H9 (cell line): ENCODE results near the gene STOM. TPM values are rescaled to one million over a fixed set of nuclear protein-coding genes. Genes with fewer than 3 reads are reported as not detected.

Experiments
- DNase-seq: peaks from one replicate; pipeline ENCODE4 v3.0.0-alpha.2; 2017
- H2AFZ ChIP-seq: one replicate; pipeline ENCODE4 v1.6.1; 2013; ENCODE audit warnings: mild to moderate bottlenecking, low read length, control low read depth, moderate library complexity
- H2AK5ac ChIP-seq: 2 replicates; pipeline ENCODE4 v1.6.1; 2013; ENCODE audit warnings: low read length, control low read depth, mixed read lengths; ENCODE audit not compliant: insufficient read length
- H2BK120ac ChIP-seq: one replicate; pipeline ENCODE4 v1.6.1; 2013; ENCODE audit warnings: low read depth, mild to moderate bottlenecking, low read length, control low read depth, inconsistent platforms; ENCODE audit not compliant: poor library complexity, severe bottlenecking
- H2BK12ac ChIP-seq: 2 replicates; pipeline ENCODE4 v1.6.1; 2013; ENCODE audit warnings: low read length, control low read depth, mixed read lengths, low read depth; ENCODE audit not compliant: insufficient read length
- H2BK15ac ChIP-seq: 2 replicates; pipeline ENCODE4 v1.6.1; 2013; ENCODE audit warnings: low read depth, low read length, control low read depth
- H2BK20ac ChIP-seq: one replicate; pipeline ENCODE4 v1.6.1; 2013; ENCODE audit warnings: low read depth, mild to moderate bottlenecking, low read length, control low read depth, inconsistent platforms; ENCODE audit not compliant: poor library complexity, severe bottlenecking
- H2BK5ac ChIP-seq: 2 replicates; pipeline ENCODE4 v1.6.1; 2013; ENCODE audit warnings: low read length, control low read depth, mixed read lengths; ENCODE audit not compliant: insufficient read length
- H3K14ac ChIP-seq: 2 replicates; pipeline ENCODE4 v1.6.1; 2013; ENCODE audit warnings: low read length, control low read depth; ENCODE audit not compliant: insufficient read depth
- H3K18ac ChIP-seq: 2 replicates; pipeline ENCODE4 v1.6.1; 2013; ENCODE audit warnings: low read depth, mild to moderate bottlenecking, mixed read lengths, low read length, control low read depth; ENCODE audit not compliant: insufficient read length
- H3K23ac ChIP-seq: 2 replicates; pipeline ENCODE4 v1.6.1; 2013; ENCODE audit warnings: low read length, control low read depth, mixed read lengths, low read depth; ENCODE audit not compliant: insufficient read length
- H3K23me2 ChIP-seq: 2 replicates; pipeline ENCODE4 v1.6.1; 2013; ENCODE audit warnings: low read depth, mild to moderate bottlenecking, mixed read lengths, low read length, control low read depth; ENCODE audit not compliant: insufficient read length, poor library complexity, severe bottlenecking
- H3K27ac ChIP-seq: 2 replicates; pipeline ENCODE4 v1.5.1; 2013; ENCODE audit warnings: low read length, control low read depth, mixed read lengths, low read depth; ENCODE audit not compliant: insufficient read length
- H3K27me3 ChIP-seq: 2 replicates; pipeline ENCODE4 v1.6.1; 2013; ENCODE audit warnings: low read length, control low read depth, inconsistent platforms; ENCODE audit not compliant: insufficient read depth
- H3K4ac ChIP-seq: 2 replicates; pipeline ENCODE4 v1.6.1; 2013; ENCODE audit warnings: low read depth, mild to moderate bottlenecking, control low read depth, inconsistent platforms, low read length, moderate library complexity
- H3K4me1 ChIP-seq: 2 replicates; pipeline ENCODE4 v1.6.1; 2013; ENCODE audit warnings: low read length, control low read depth, inconsistent platforms; ENCODE audit not compliant: insufficient read depth
- H3K4me2 ChIP-seq: 2 replicates; pipeline ENCODE4 v1.6.1; 2013; ENCODE audit warnings: low read length, control low read depth, mixed read lengths; ENCODE audit not compliant: insufficient read length, insufficient read depth
- H3K56ac ChIP-seq: 2 replicates; pipeline ENCODE4 v1.6.1; 2013; ENCODE audit warnings: low read depth, mild to moderate bottlenecking, mixed read lengths, low read length, control low read depth; ENCODE audit not compliant: insufficient read length
- H3K79me1 ChIP-seq: 2 replicates; pipeline ENCODE4 v1.6.1; 2013; ENCODE audit warnings: low read depth, mild to moderate bottlenecking, moderate library complexity, low read length, control low read depth, inconsistent platforms; ENCODE audit not compliant: insufficient read depth, poor library complexity, severe bottlenecking
- H3K79me2 ChIP-seq: 2 replicates; pipeline ENCODE4 v1.6.1; 2013; ENCODE audit warnings: low read length, control low read depth, inconsistent platforms; ENCODE audit not compliant: insufficient read depth
- H3K9ac ChIP-seq: 2 replicates; pipeline ENCODE4 v1.6.1; 2013; ENCODE audit warnings: low read length, control low read depth, mixed read lengths; ENCODE audit not compliant: insufficient read length; ENCODE audit errors: extremely low read depth
- H3K9me3 ChIP-seq: one replicate; pipeline ENCODE4 v1.6.1; 2013; ENCODE audit warnings: low read depth, low read length, inconsistent platforms; ENCODE audit not compliant: control insufficient read depth
- H3T11ph ChIP-seq: one replicate; pipeline ENCODE4 v1.6.1; 2013; ENCODE audit warnings: mild to moderate bottlenecking, low read length, control low read depth, inconsistent platforms
- H4K20me1 ChIP-seq: one replicate; pipeline ENCODE4 v1.6.1; 2013; ENCODE audit not compliant: control insufficient read depth, insufficient read length, insufficient read depth
- H4K5ac ChIP-seq: 2 replicates; pipeline ENCODE4 v1.6.1; 2013; ENCODE audit warnings: low read depth, mild to moderate bottlenecking, mixed read lengths, low read length, control low read depth; ENCODE audit not compliant: insufficient read length
- H4K8ac ChIP-seq: replicated peaks from 2 replicates; pipeline ENCODE4 v1.6.1; 2013; ENCODE audit warnings: low read length, control low read depth, mixed read lengths, low read depth; ENCODE audit not compliant: insufficient read length
- H4K91ac ChIP-seq: 2 replicates; pipeline ENCODE4 v1.6.1; 2013; ENCODE audit warnings: low read depth, mild to moderate bottlenecking, moderate library complexity, mixed read lengths, low read length, control low read depth; ENCODE audit not compliant: insufficient read length
- H3K27ac Mint-ChIP-seq, 3 experiments: 2 replicates in 2 of 3; 3 replicates in 1 of 3; pipeline ENCODE4 v1.8.0; 2020 to 2021; ENCODE audit warnings: mixed read lengths in 3 of 3, mild to moderate bottlenecking in 1 of 3, moderate library complexity in 1 of 3
- H3K27me3 Mint-ChIP-seq: 2 replicates; pipeline ENCODE4 v1.8.0; 2021; ENCODE audit warnings: low read depth, mild to moderate bottlenecking, moderate library complexity, mixed read lengths
- H3K36me3 Mint-ChIP-seq, 3 experiments: 2 replicates in 2 of 3; 3 replicates in 1 of 3; pipeline ENCODE4 v1.8.0; 2020 to 2021; ENCODE audit warnings: low read depth in 3 of 3, mixed read lengths in 3 of 3; ENCODE audit not compliant: insufficient read depth in 1 of 3
- H3K4me1 Mint-ChIP-seq, 2 experiments: 2 replicates each; pipeline ENCODE4 v1.8.0; 2020; ENCODE audit warnings: mixed read lengths in 2 of 2
- H3K4me3 Mint-ChIP-seq, 2 experiments: 2 replicates in 1 of 2; 3 replicates in 1 of 2; pipeline ENCODE4 v1.8.0; 2020 to 2021; ENCODE audit warnings: mild to moderate bottlenecking in 2 of 2, mixed read lengths in 2 of 2, moderate library complexity in 1 of 2
- H3K9me3 Mint-ChIP-seq, 2 experiments: 2 replicates in 1 of 2; 3 replicates in 1 of 2; pipeline ENCODE4 v1.8.0; 2020; ENCODE audit warnings: mild to moderate bottlenecking in 2 of 2, mixed read lengths in 2 of 2, moderate library complexity in 1 of 2
- WGBS: extraction: QIAGEN DNeasy Blood & Tissue Kit; methylation state at CpG from one replicate; pipeline ENCODE4 v1.1.7; 2013; ENCODE audit warnings: missing lambda C conversion rate, low lambda C conversion rate, mixed read lengths; ENCODE audit not compliant: insufficient read length; ENCODE audit errors: extremely low coverage; 5-methylcytosine and 5-hydroxymethylcytosine counted together
- total RNA-seq: library from RNA; stranded (reverse); gene quantifications from 2 replicates; pipeline ENCODE4 v1.2.1, GENCODE V29; 2021
- TF ChIP-seq, protein P1 (sequence below): fragments of 200-600 bp; sonication (generic); conservative IDR thresholded peaks from 3 replicates; pipeline ENCODE4 v1.8.0; 2021; ENCODE audit warnings: antibody characterized with exemption, mild to moderate bottlenecking

STOM gene
- total RNA-seq, 1 experiment from 2014 or later: 15.3 TPM

DNA sequence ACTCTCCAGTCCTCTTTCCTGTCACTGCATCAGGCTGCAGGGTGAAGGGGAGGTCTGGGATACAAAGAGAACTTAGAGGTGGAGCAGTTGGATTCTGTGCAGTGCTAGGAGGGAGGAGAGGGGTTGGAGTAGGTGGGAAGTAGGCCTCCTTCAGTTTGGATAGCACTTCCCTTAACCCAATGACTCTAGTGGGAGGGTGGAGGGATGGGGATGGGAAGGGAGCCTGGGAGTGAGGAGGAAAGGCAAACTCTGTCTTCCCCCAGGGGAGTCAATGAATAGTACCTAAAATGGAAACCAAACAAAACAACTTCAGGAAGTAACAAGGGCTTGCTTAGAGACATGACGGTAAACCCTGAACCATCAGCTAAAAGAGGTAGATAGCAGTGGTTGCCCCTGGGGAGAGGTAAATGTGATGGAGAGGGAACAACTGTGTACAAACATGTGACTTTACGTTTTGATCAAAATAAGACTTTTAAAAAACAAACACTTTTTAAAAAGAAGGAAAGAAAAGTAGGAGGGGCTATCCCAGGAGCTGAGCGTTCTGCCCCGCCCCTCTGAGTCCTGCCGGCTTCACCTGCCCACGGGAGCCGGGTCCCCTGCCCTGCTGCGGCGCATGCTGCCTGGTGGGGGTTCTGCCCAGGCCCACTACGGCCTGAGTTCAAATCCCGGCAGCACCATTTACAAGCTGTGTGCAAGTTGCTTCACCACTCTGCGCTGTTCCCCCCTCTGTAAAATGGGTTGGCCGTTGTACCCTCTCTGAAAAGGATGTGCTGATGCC lies 71.2 kb downstream of the STOM start:
- Mint-ChIP-seq H3K27ac (peak overlapping the region in 1 of 3 experiments; percentile 9; a peak in 1 of 7 replicates), H3K9me3 (no peaks in the 10 kb centered on the region; a peak in 1 of 5 replicates)
- peak overlapping the region; percentile 70 for H3K4me2 ChIP-seq

More for the DNA sequence above, 71.2 kb downstream of the STOM start:
- TF ChIP-seq, protein P1, sequence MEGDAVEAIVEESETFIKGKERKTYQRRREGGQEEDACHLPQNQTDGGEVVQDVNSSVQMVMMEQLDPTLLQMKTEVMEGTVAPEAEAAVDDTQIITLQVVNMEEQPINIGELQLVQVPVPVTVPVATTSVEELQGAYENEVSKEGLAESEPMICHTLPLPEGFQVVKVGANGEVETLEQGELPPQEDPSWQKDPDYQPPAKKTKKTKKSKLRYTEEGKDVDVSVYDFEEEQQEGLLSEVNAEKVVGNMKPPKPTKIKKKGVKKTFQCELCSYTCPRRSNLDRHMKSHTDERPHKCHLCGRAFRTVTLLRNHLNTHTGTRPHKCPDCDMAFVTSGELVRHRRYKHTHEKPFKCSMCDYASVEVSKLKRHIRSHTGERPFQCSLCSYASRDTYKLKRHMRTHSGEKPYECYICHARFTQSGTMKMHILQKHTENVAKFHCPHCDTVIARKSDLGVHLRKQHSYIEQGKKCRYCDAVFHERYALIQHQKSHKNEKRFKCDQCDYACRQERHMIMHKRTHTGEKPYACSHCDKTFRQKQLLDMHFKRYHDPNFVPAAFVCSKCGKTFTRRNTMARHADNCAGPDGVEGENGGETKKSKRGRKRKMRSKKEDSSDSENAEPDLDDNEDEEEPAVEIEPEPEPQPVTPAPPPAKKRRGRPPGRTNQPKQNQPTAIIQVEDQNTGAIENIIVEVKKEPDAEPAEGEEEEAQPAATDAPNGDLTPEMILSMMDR: no peak
- Histone ChIP-seq H3K9me3 (no peaks in the 10 kb centered on the region), H3K79me1 (no peaks in the 10 kb centered on the region), H4K20me1 (no peaks in the 10 kb centered on the region), H2BK20ac (no peak overlapping the region), H3K23ac (no peak overlapping the region), H2AFZ (no peak overlapping the region), H2BK12ac (no peak overlapping the region), H3K23me2 (peaks cover 4% of the 10 kb centered on the region), H4K8ac (no peak overlapping the region), H4K91ac (no peak overlapping the region), H2BK15ac (no peak overlapping the region), H3K79me2 (no peaks in the 10 kb centered on the region), H3K9ac (no peak overlapping the region), H3K18ac (no peak overlapping the region), H3K56ac (no peak overlapping the region), H2BK120ac (no peak overlapping the region), H3K4ac (no peak overlapping the region), H4K5ac (no peak overlapping the region), H3T11ph (no peak overlapping the region), H3K4me1 (peaks cover 6% of the 10 kb centered on the region), H3K27ac (no peak overlapping the region), H3K14ac (no peak overlapping the region), H2BK5ac (no peak overlapping the region), H3K27me3 (peaks cover 14% of the 10 kb centered on the region; the same call in 1 of the 2 replicates), H2AK5ac (no peak overlapping the region)
- no CpG with 5 or more reads among the region's 13 CpGs for WGBS
- Mint-ChIP-seq H3K36me3 (peaks cover 0 to 4% (median 0%) of the 10 kb centered on the region in 3 experiments; a peak in 1 of 7 replicates), H3K4me1 (peaks cover 18 to 22% of the 10 kb centered on the region in 2 experiments), H3K27me3 (peaks cover 96% of the 10 kb centered on the region), H3K4me3 (peak overlapping the region; percentile 37 to 67)
- DNase-seq: no peak
